Tibial nerve (tissue), 4 donors: ENCODE measurements around the gene SOS2.

ENCODE experiments used
- EP300 ChIP-seq, 2 donors: sonication (generic); formaldehyde crosslinking; IDR thresholded peaks; one replicate each; pipeline ENCODE4 v1.6.1; 2017; ENCODE audit warnings: antibody characterized with exemption in 2 of 2, mild to moderate bottlenecking in 1 of 2
- TF ChIP-seq, protein P1 (sequence below), 5 experiments: fragments of 200-600 bp in 3 of 5; fragments of 450-650 bp in 2 of 5; sonication (generic) in 3 of 5; IDR thresholded peaks; one replicate each; pipeline ENCODE4 v1.5.1; 2016 to 2019; ENCODE audit warnings: antibody characterized with exemption in 5 of 5, mild to moderate bottlenecking in 3 of 5, moderate library complexity in 2 of 5

GRCh38 chr14:50106178-50106577 is 125.2 kb downstream of the SOS2 start:
- TF ChIP-seq EP300 (IDR thresholded peaks at IDR 0.05), result no peak
- TF ChIP-seq, protein P1, sequence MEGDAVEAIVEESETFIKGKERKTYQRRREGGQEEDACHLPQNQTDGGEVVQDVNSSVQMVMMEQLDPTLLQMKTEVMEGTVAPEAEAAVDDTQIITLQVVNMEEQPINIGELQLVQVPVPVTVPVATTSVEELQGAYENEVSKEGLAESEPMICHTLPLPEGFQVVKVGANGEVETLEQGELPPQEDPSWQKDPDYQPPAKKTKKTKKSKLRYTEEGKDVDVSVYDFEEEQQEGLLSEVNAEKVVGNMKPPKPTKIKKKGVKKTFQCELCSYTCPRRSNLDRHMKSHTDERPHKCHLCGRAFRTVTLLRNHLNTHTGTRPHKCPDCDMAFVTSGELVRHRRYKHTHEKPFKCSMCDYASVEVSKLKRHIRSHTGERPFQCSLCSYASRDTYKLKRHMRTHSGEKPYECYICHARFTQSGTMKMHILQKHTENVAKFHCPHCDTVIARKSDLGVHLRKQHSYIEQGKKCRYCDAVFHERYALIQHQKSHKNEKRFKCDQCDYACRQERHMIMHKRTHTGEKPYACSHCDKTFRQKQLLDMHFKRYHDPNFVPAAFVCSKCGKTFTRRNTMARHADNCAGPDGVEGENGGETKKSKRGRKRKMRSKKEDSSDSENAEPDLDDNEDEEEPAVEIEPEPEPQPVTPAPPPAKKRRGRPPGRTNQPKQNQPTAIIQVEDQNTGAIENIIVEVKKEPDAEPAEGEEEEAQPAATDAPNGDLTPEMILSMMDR (IDR thresholded peaks at IDR 0.05), result no peak
